Smooth muscle cell (in vitro differentiated cells): ENCODE measurements around the gene MTMR1. TPM values are rescaled to one million over a fixed set of nuclear protein-coding genes. Genes with fewer than 3 reads are reported as not detected.

Source experiments
- DNase-seq: peaks from one replicate; lab custom pipeline; 2025; ENCODE audit not compliant: unreplicated experiment; lab: John Stamatoyannopoulos, UW
- H2AFZ ChIP-seq: fragments of 200-600 bp; sonication (generic); 2 replicates; pipeline ENCODE4 v1.6.0; 2016; ENCODE audit warnings: antibody characterized with exemption, low read depth, mild to moderate bottlenecking
- H3F3A ChIP-seq: fragments of 200-600 bp; sonication (generic); 2 replicates; pipeline ENCODE4 v1.6.0; 2017; ENCODE audit warnings: antibody characterized with exemption, low read depth
- H3K27ac ChIP-seq: fragments of 200-600 bp; sonication (generic); 2 replicates; pipeline ENCODE4 v1.5.1; 2016; ENCODE audit warnings: low read depth, mild to moderate bottlenecking
- H3K27me3 ChIP-seq: fragments of 200-600 bp; sonication (generic); 2 replicates; pipeline ENCODE4 v1.6.1; 2016; ENCODE audit warnings: low read depth, mild to moderate bottlenecking
- H3K36me3 ChIP-seq: fragments of 200-600 bp; sonication (generic); 2 replicates; pipeline ENCODE4 v1.5.1; 2016; ENCODE audit warnings: low read depth
- H3K4me1 ChIP-seq: fragments of 200-600 bp; sonication (generic); 2 replicates; pipeline ENCODE4 v1.5.1; 2016; ENCODE audit warnings: low read depth
- H3K4me2 ChIP-seq: fragments of 200-600 bp; sonication (generic); 2 replicates; pipeline ENCODE4 v1.6.0; 2016; ENCODE audit warnings: mild to moderate bottlenecking
- H3K4me3 ChIP-seq: fragments of 200-600 bp; sonication (generic); 2 replicates; pipeline ENCODE4 v1.5.1; 2016; ENCODE audit warnings: mild to moderate bottlenecking
- H3K79me2 ChIP-seq: fragments of 200-600 bp; sonication (generic); 2 replicates; pipeline ENCODE4 v1.6.0; 2016; ENCODE audit warnings: low read depth, mild to moderate bottlenecking
- H3K9ac ChIP-seq: fragments of 200-600 bp; sonication (generic); 2 replicates; pipeline ENCODE4 v1.6.0; 2016; ENCODE audit warnings: low read depth
- H3K9me3 ChIP-seq: fragments of 200-600 bp; sonication (generic); replicated peaks from 2 replicates; pipeline ENCODE4 v1.5.1; 2016; ENCODE audit warnings: low read depth
- H4K20me1 ChIP-seq: fragments of 200-600 bp; sonication (generic); 2 replicates; pipeline ENCODE4 v1.6.0; 2016; ENCODE audit warnings: low read depth
- WGBS: methylation state at CpG from one replicate; pipeline ENCODE4 v1.1.7; 2016; ENCODE audit warnings: low lambda C conversion rate; 5-methylcytosine and 5-hydroxymethylcytosine counted together
- polyA plus RNA-seq: library from polyadenylated mRNA; unstranded; fragments of >200 nt; fragmentation: Nextera tagmentation; extraction: Ambion mirVana; gene quantifications from 2 replicates; pipeline ENCODE4 v1.2.1, GENCODE V29; 2016
- total RNA-seq: library from RNA; depleted of rRNA; stranded (reverse); fragments of >200 nt; gene quantifications from 2 replicates; pipeline ENCODE4 v1.2.3, GENCODE V29; 2014
- TF ChIP-seq, protein P1 (sequence below): fragments of 200-600 bp; sonication (generic); IDR thresholded peaks from 2 replicates; pipeline ENCODE4 v1.5.1; 2017; ENCODE audit warnings: borderline replicate concordance, mild to moderate bottlenecking, antibody characterized with exemption; ENCODE audit not compliant: insufficient read depth, poor library complexity, severe bottlenecking

The MTMR1 gene
- total and polyA plus RNA-seq, 2 experiments from 2014 or later = 10.1 to 13.8 TPM

DNA sequence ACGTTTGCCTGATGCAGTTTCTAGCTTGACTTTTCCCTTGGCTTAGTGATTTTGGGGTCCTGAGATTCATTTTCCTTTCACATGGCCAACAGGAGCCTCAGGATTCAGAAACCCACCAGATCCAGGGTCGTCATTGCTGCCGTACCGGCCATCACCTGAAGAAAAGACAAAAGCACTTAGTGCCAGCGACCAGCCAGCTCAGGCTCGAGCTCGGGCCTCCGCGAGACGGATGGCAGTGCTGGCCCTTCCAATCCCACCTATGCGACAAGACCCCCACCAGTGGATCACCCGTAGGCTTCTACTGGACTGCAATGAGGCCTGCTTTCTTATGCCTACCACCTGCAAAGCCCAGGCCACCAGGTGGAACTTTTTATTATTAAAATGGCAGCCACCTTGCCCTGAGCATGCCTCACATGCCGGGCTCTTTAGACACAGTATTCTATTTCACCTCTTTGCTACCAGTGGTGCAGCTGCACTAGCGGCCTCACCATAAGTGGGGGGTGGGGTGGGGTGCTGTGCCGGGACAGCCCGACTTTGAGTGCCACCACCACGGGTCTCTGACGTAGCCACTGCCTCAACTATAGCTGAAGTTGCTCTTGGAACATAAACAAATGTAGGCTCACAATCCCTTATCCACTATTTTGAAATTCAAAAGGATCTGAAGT is 84.3 kb downstream of the MTMR1 start:
- TF ChIP-seq, protein P1, sequence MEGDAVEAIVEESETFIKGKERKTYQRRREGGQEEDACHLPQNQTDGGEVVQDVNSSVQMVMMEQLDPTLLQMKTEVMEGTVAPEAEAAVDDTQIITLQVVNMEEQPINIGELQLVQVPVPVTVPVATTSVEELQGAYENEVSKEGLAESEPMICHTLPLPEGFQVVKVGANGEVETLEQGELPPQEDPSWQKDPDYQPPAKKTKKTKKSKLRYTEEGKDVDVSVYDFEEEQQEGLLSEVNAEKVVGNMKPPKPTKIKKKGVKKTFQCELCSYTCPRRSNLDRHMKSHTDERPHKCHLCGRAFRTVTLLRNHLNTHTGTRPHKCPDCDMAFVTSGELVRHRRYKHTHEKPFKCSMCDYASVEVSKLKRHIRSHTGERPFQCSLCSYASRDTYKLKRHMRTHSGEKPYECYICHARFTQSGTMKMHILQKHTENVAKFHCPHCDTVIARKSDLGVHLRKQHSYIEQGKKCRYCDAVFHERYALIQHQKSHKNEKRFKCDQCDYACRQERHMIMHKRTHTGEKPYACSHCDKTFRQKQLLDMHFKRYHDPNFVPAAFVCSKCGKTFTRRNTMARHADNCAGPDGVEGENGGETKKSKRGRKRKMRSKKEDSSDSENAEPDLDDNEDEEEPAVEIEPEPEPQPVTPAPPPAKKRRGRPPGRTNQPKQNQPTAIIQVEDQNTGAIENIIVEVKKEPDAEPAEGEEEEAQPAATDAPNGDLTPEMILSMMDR = no peak
- no peaks in the 10 kb centered on the region for H4K20me1 ChIP-seq
- no peak overlapping the region for H3K4me3 ChIP-seq
- H3K79me2 ChIP-seq = no peaks in the 10 kb centered on the region
- no peak overlapping the region for H3K9ac ChIP-seq
- 92% methylated on average over 18 of the region's 18 CpGs for WGBS
- H2AFZ ChIP-seq = no peak overlapping the region
- no peaks in the 10 kb centered on the region for H3K27me3 ChIP-seq
- no peak for DNase-seq
- no peaks in the 10 kb centered on the region for H3K36me3 ChIP-seq
- no peak overlapping the region for H3K27ac ChIP-seq
- H3F3A ChIP-seq = no peaks in the 10 kb centered on the region
- no peaks in the 10 kb centered on the region for H3K9me3 ChIP-seq
- no peak overlapping the region for H3K4me2 ChIP-seq
- no peaks in the 10 kb centered on the region for H3K4me1 ChIP-seq

DNA sequence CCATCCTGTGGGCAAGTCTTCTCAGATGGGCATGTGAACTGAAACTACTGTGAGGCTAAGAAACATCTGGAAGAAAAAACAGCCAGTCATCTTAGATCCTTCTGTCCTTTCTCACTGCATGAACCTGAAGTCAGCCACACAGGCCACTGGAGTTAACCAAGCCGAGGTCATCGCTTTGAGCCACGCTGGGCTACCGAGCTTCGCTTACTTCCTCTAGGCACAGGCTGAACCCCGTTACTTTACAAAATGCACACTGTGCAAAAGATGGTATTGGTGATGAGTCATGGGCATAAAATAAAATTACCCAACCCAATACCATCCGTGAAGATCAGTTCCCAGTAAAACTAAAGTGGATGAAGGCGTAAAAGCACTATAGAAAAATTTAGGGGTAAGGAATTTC is 86.2 kb downstream of the MTMR1 start:
- no peaks in the 10 kb centered on the region for H3F3A ChIP-seq
- no peak for DNase-seq
- no peaks in the 10 kb centered on the region for H4K20me1 ChIP-seq
- no peak overlapping the region for H2AFZ ChIP-seq
- no peaks in the 10 kb centered on the region for H3K36me3 ChIP-seq
- H3K4me1 ChIP-seq = no peaks in the 10 kb centered on the region
- no peaks in the 10 kb centered on the region for H3K79me2 ChIP-seq
- H3K9ac ChIP-seq = no peak overlapping the region
- no peak overlapping the region for H3K27ac ChIP-seq
- TF ChIP-seq, protein P1 = no peak
- no peak overlapping the region for H3K4me2 ChIP-seq
- no peaks in the 10 kb centered on the region for H3K9me3 ChIP-seq
- WGBS = 85% methylated on average over 8 of the region's 8 CpGs
- no peak overlapping the region for H3K4me3 ChIP-seq
- H3K27me3 ChIP-seq = no peaks in the 10 kb centered on the region

DNA sequence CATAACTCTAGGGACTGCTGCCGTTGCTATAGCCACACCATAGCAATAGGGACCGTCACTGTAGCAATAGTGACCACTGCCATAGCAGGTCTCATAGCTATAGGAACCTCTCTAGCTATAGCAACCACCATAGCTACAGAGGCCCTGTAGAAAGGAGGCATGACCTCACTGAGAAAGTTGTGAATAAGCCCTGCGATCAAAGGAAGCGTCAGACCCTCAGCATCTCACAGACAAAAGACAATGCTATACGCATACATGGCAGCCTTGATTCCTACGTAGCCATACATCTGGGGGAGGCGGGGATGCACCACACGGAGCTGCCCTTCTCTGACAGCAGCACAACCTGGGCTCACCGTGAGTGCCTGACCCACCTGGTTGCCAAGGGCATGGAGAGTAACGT is 88.5 kb downstream of the MTMR1 start:
- Histone ChIP-seq H3K4me3 (no peak overlapping the region), H4K20me1 (no peaks in the 10 kb centered on the region), H3K4me2 (no peak overlapping the region), H3K27ac (no peak overlapping the region), H3K9ac (no peak overlapping the region), H3K79me2 (no peaks in the 10 kb centered on the region), H3F3A (no peaks in the 10 kb centered on the region), H3K27me3 (no peaks in the 10 kb centered on the region), H3K4me1 (no peaks in the 10 kb centered on the region), H2AFZ (no peak overlapping the region), H3K9me3 (no peaks in the 10 kb centered on the region), H3K36me3 (no peaks in the 10 kb centered on the region)
- DNase-seq = no peak
- WGBS = 92% methylated on average over 10 of the region's 10 CpGs
- TF ChIP-seq, protein P1 = no peak

DNA sequence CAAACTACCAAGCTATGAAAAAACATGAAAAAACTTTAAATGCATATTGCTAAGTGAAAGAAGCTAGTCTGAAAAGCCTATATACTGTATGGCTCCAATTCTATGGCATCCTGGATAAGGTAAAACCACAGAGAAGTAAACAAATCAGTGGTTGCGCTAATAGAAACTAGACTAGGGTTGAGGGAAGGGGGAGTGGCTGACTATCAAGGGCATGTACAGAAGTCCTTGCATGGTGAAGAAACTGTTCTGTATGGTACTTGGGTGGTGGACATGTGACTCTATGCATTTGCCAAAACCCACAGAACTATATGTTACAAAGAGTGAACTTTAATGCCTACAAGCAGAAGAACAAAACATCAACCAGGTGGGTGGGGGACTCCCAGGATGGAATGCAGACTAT is 96.8 kb downstream of the MTMR1 start:
- H3K27ac ChIP-seq = no peak overlapping the region
- peaks cover 12% of the 10 kb centered on the region for H3K36me3 ChIP-seq
- H4K20me1 ChIP-seq = no peaks in the 10 kb centered on the region
- H3K4me1 ChIP-seq = no peaks in the 10 kb centered on the region
- no peaks in the 10 kb centered on the region for H3K27me3 ChIP-seq
- H3K9ac ChIP-seq = no peak overlapping the region
- no peak overlapping the region for H2AFZ ChIP-seq
- no peaks in the 10 kb centered on the region for H3K9me3 ChIP-seq
- no peak overlapping the region for H3K4me3 ChIP-seq
- H3F3A ChIP-seq = no peaks in the 10 kb centered on the region
- TF ChIP-seq, protein P1 = no peak
- WGBS = 94% methylated on average over 1 of the region's 1 CpG
- DNase-seq = no peak
- no peak overlapping the region for H3K4me2 ChIP-seq
- no peaks in the 10 kb centered on the region for H3K79me2 ChIP-seq
